ENCODE data around the gene MBOAT2. TPM values are rescaled to one million over a fixed set of nuclear protein-coding genes. Genes with fewer than 3 reads are reported as not detected.

Gene MBOAT2
- total RNA-seq, 1 donor from 2014 or later: 84.0 TPM

DNA sequence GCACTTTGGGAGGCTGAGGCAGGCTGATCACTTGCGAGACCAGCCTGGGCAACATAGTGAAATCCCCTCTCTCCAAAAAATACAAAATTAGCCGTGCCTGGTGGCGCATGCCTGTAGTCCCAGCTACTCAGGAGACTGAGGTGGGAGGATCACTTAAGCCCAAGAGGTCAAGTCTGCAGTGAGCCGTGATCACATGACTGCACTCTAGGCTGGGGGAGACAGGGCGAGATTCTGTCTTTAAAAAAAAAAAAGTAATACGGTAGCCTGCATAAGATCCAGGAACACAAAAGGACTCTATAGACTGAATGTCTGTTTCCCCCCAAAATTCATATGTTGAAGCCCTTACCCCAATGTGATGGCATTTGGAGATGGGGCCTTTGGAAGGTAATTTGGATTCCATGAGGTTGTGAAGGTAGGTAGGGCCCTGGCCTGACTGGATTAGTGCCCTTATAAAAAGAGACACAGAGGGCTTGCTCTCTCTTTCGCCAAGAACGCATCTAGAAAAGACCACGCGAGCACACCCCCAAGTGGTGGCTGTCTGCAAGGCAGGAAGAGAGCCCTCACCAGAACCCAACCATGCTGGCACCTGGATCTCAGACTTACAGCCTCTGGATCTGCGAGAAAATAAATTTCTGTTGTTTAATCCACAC lies 17.0 kb downstream of the MBOAT2 start:
- Mint-ChIP-seq H3K4me1 (peaks cover 19% of the 10 kb centered on the region), H3K27me3 (ENCODE audit: insufficient read depth, low read depth) (peaks cover 2% of the 10 kb centered on the region), H3K9me3 (no peaks in the 10 kb centered on the region), H3K36me3 (no peaks in the 10 kb centered on the region), H3K27ac (no peak overlapping the region), H3K4me3 (no peak overlapping the region)
- Histone ChIP-seq H3K4me3 (no peak overlapping the region), H4K20me1 (ENCODE audit: low read depth) (peaks cover 4% of the 10 kb centered on the region), H3K36me3 (no peaks in the 10 kb centered on the region), H3K27me3 (no peaks in the 10 kb centered on the region), H3F3A (ENCODE audit: low read depth) (peaks cover 8% of the 10 kb centered on the region), H3K4me1 (peaks cover 25% of the 10 kb centered on the region), H3K9ac (no peak overlapping the region), H3K4me2 (no peak overlapping the region), H3K9me3 (ENCODE audit: low read depth) (no peaks in the 10 kb centered on the region), H3K79me2 (ENCODE audit: low read depth) (peaks cover 70% of the 10 kb centered on the region), H2AFZ (replicated peaks) (no peak overlapping the region), H3K27ac (no peak overlapping the region)
- DNase-seq (ENCODE audit: low spot score): peak; percentile 31
- TF ChIP-seq, protein P1, sequence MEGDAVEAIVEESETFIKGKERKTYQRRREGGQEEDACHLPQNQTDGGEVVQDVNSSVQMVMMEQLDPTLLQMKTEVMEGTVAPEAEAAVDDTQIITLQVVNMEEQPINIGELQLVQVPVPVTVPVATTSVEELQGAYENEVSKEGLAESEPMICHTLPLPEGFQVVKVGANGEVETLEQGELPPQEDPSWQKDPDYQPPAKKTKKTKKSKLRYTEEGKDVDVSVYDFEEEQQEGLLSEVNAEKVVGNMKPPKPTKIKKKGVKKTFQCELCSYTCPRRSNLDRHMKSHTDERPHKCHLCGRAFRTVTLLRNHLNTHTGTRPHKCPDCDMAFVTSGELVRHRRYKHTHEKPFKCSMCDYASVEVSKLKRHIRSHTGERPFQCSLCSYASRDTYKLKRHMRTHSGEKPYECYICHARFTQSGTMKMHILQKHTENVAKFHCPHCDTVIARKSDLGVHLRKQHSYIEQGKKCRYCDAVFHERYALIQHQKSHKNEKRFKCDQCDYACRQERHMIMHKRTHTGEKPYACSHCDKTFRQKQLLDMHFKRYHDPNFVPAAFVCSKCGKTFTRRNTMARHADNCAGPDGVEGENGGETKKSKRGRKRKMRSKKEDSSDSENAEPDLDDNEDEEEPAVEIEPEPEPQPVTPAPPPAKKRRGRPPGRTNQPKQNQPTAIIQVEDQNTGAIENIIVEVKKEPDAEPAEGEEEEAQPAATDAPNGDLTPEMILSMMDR (IDR thresholded peaks at IDR 0.05): peak; percentile 55
- TF ChIP-seq EZH2phosphoT487 (IDR thresholded peaks at IDR 0.05): no peak
- TF ChIP-seq EZH2 (IDR thresholded peaks at IDR 0.05): no peak

DNA sequence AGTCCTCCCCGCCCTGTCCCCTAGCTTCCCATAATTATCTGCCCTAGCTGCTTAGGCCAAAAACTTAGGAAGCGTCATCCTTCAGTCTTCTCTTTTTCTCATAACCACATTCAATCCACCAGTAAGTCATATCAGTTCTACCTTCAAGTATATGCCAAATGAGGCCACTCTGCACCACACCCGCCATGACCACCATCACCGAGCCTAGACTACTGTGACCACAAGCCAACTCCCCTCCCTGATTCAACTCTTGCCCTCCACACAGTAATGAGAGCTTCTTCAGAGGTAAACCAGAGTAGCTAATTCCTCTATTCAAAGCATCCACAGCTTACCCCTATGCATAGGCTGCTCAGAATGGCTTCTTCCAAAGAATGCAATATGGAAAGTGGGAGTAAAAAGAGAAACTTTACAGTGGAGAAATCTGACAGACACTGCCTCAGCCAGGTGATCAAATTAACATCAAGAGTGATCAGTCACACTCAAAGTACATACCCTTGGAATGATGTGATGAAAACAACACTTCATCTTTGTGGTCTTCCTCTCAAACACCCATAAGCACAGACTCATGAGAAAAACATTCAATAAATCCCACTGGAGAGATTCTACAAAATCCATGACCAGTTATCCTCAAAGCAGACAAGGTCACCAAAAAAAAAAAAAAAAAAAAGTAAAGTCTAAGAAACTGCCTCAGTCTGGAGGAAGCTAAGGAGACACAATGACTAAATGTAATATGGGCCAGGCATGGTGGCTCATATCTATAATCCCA lies 17.7 kb downstream of the MBOAT2 start:
- Histone ChIP-seq H3K79me2 (ENCODE audit: low read depth) (peaks cover 70% of the 10 kb centered on the region), H3K27ac (no peak overlapping the region), H3K36me3 (no peaks in the 10 kb centered on the region), H3K9me3 (ENCODE audit: low read depth) (no peaks in the 10 kb centered on the region), H3K4me1 (peaks cover 31% of the 10 kb centered on the region), H2AFZ (replicated peaks) (no peak overlapping the region), H3K27me3 (no peaks in the 10 kb centered on the region), H3F3A (ENCODE audit: low read depth) (peaks cover 10% of the 10 kb centered on the region), H3K4me2 (no peak overlapping the region), H4K20me1 (ENCODE audit: low read depth) (peaks cover 4% of the 10 kb centered on the region), H3K4me3 (no peak overlapping the region), H3K9ac (no peak overlapping the region)
- no peaks in the 10 kb centered on the region for H3K9me3 Mint-ChIP-seq
- TF ChIP-seq EZH2 (IDR thresholded peaks at IDR 0.05) (no peak), EZH2phosphoT487 (IDR thresholded peaks at IDR 0.05) (no peak)
- TF ChIP-seq, protein P1 (IDR thresholded peaks at IDR 0.05): no peak
- peaks cover 2% of the 10 kb centered on the region for H3K27me3 Mint-ChIP-seq (ENCODE audit: insufficient read depth, low read depth)
- no peak overlapping the region for H3K4me3 Mint-ChIP-seq
- H3K4me1 Mint-ChIP-seq: peaks cover 19% of the 10 kb centered on the region
- no peak for DNase-seq (ENCODE audit: low spot score)
- H3K36me3 Mint-ChIP-seq: no peaks in the 10 kb centered on the region
- H3K27ac Mint-ChIP-seq: no peak overlapping the region

DNA sequence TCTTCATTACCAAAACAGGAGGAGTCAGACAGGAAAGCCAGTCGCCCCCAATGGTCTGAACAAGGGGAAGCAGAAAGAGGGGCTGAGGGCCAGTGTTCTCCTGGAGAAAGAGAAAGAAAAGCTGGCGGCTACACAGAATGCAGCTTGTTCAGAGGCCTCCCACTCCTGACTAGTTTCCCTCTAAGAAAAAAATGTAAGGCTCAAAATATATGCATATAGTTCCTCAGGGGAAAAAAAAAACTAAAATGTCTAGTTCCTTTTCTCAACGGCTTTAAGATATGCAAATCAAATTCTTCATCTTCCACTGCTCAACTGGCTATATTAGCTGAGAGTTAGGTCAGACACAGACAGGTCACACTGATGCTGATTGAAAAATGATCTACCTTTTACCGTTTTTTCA lies 18.6 kb downstream of the MBOAT2 start:
- H3K9ac ChIP-seq: no peak overlapping the region
- H3K4me3 Mint-ChIP-seq: no peak overlapping the region
- peaks cover 76% of the 10 kb centered on the region for H3K79me2 ChIP-seq (ENCODE audit: low read depth)
- H3K27ac ChIP-seq: peak overlapping the region; percentile 38
- peak overlapping the region; percentile 14 for H3K27ac Mint-ChIP-seq
- no peak overlapping the region for H3K4me3 ChIP-seq
- H3K4me1 ChIP-seq: peaks cover 35% of the 10 kb centered on the region
- H3K27me3 ChIP-seq: no peaks in the 10 kb centered on the region
- TF ChIP-seq, protein P1 (IDR thresholded peaks at IDR 0.05): no peak
- TF ChIP-seq EZH2 (IDR thresholded peaks at IDR 0.05) (no peak), EZH2phosphoT487 (IDR thresholded peaks at IDR 0.05) (no peak)
- H2AFZ ChIP-seq (replicated peaks): no peak overlapping the region
- H3K9me3 Mint-ChIP-seq: no peaks in the 10 kb centered on the region
- H3K4me1 Mint-ChIP-seq: peaks cover 19% of the 10 kb centered on the region
- H3F3A ChIP-seq (ENCODE audit: low read depth): peaks cover 10% of the 10 kb centered on the region
- H3K36me3 Mint-ChIP-seq: no peaks in the 10 kb centered on the region
- peak; percentile 39 for DNase-seq (ENCODE audit: low spot score)
- no peaks in the 10 kb centered on the region for H3K36me3 ChIP-seq
- H3K9me3 ChIP-seq (ENCODE audit: low read depth): no peaks in the 10 kb centered on the region
- H3K4me2 ChIP-seq: peak overlapping the region; percentile 45
- H3K27me3 Mint-ChIP-seq (ENCODE audit: insufficient read depth, low read depth): peaks cover 2% of the 10 kb centered on the region
- H4K20me1 ChIP-seq (ENCODE audit: low read depth): peaks cover 4% of the 10 kb centered on the region

Data from neural progenitor cell (in vitro differentiated cells).